HepG2 (cell line): Measurements from ENCODE around the gene PAX7. TPM values are rescaled to one million over a fixed set of nuclear protein-coding genes. Genes with fewer than 3 reads are reported as not detected.

Source experiments
- ATAC-seq: fragments of 200-7000 bp; cut with Tn5 transposase; 3 replicates; pipeline ENCODE4 v1.9.1; 2020; ENCODE audit warnings: mild to moderate bottlenecking, moderate library complexity
- BruUV-seq: library from RNA; stranded (reverse); fragments of 400-500 nt; replicated peaks from 2 replicates; lab custom pipeline; 2021; lab: Mats Ljungman, UMichigan
- CTCF ChIA-PET: fragments of 300-600 bp; formaldehyde crosslinking; extraction: SDS; loops from one replicate; lab custom pipeline; 2021; ENCODE audit warnings: low total read pairs, inconsistent platforms, low intra/inter-chr PET ratio; lab: Yijun Ruan, JAX
- POLR2A ChIA-PET: fragments of 350-600 bp; sonication (Branson Sonifier 250); formaldehyde crosslinking; loops from one replicate; lab custom pipeline; 2020; ENCODE audit warnings: antibody characterized with exemption, inconsistent platforms; lab: Yijun Ruan, JAX
- DNase-seq: peaks from one replicate; pipeline ENCODE4 v3.0.0-alpha.2; 2015; ENCODE audit warnings: low spot score
- FAIRE-seq: peaks from 3 replicates; lab custom pipeline; 2011; peaks lifted over from hg19 to GRCh38; lab: Jason Lieb, UNC
- H2AFZ ChIP-seq: one replicate; pipeline ENCODE4 v1.6.1; 2011; ENCODE audit warnings: low read length, inconsistent platforms
- H3K27ac ChIP-seq: fragments of 300-600 bp; 3 replicates; pipeline ENCODE4 v1.8.0; 2011; ENCODE audit warnings: mixed run types, mild to moderate bottlenecking, mixed read lengths, low read length, inconsistent platforms; ENCODE audit not compliant: insufficient read depth; ENCODE audit errors: extremely low read length
- H3K27me3 ChIP-seq, 2 experiments: fragments of 200-600 bp in 1 of 2; 2 replicates in 1 of 2; 3 replicates in 1 of 2; pipeline versions ENCODE4 v1.6.0 to v1.8.0; 2011; ENCODE audit warnings: low read length in 2 of 2, mild to moderate bottlenecking in 2 of 2, moderate library complexity in 2 of 2, inconsistent platforms in 1 of 2; ENCODE audit not compliant: insufficient read depth in 2 of 2, control insufficient read depth in 1 of 2
- H3K36me3 ChIP-seq, 2 experiments: fragments of 200-600 bp in 1 of 2; replicated peaks in 1 of 2; 2 replicates in 1 of 2; 3 replicates in 1 of 2; pipeline versions ENCODE4 v1.5.1 to v1.8.0; 2011; ENCODE audit warnings: low read length in 2 of 2, inconsistent platforms in 1 of 2; ENCODE audit not compliant: insufficient read depth in 2 of 2, control insufficient read depth in 1 of 2
- H3K4me1 ChIP-seq: 2 replicates; pipeline ENCODE4 v1.5.1; 2012; ENCODE audit warnings: low read length, inconsistent platforms; ENCODE audit not compliant: insufficient read depth
- H3K4me2 ChIP-seq: 2 replicates; pipeline ENCODE4 v1.6.0; 2011; ENCODE audit warnings: low read depth, low read length, inconsistent platforms
- H3K4me3 ChIP-seq, 3 experiments: fragments of 200-600 bp in 1 of 3; sonication (generic), shearing (Covaris generic) in 1 of 3; replicated peaks in 1 of 3; 2 replicates each; pipeline ENCODE4 v1.5.1; 2011 to 2016; ENCODE audit warnings: low read length in 3 of 3, inconsistent platforms in 2 of 3, low read depth in 2 of 3, mild to moderate bottlenecking in 2 of 3, control low read depth in 1 of 3, mixed read lengths in 1 of 3; ENCODE audit not compliant: insufficient read depth in 1 of 3
- H3K79me2 ChIP-seq: one replicate; pipeline ENCODE4 v1.6.1; 2011; ENCODE audit warnings: low read length, inconsistent platforms; ENCODE audit not compliant: insufficient read depth
- H3K9ac ChIP-seq: 2 replicates; pipeline ENCODE4 v1.6.0; 2011; ENCODE audit warnings: mild to moderate bottlenecking, low read depth, low read length, inconsistent platforms; ENCODE audit not compliant: insufficient read depth
- H3K9me3 ChIP-seq: 2 replicates; pipeline ENCODE4 v1.5.1; 2012; ENCODE audit warnings: mild to moderate bottlenecking, low read length
- H4K20me1 ChIP-seq: 2 replicates; pipeline ENCODE4 v1.6.0; 2011; ENCODE audit warnings: inconsistent platforms, mild to moderate bottlenecking, low read length, moderate library complexity; ENCODE audit not compliant: insufficient read depth
- AGO1 ChIP-seq: fragments of 200-400 bp; formaldehyde crosslinking; IDR thresholded peaks from 2 replicates; pipeline ENCODE4 v1.6.1; 2017; ENCODE audit warnings: mild to moderate bottlenecking, low read depth, low read length, moderate library complexity; ENCODE audit not compliant: poor library complexity, severe bottlenecking
- ARNTL ChIP-seq: sonication (generic); formaldehyde crosslinking; IDR thresholded peaks from 2 replicates; pipeline ENCODE4 v1.4.0; 2020; ENCODE audit warnings: mild to moderate bottlenecking, missing genetic modification reagents
- BCL3 ChIP-seq: sonication (generic); formaldehyde crosslinking; IDR thresholded peaks from 2 replicates; pipeline ENCODE4 v1.5.1; 2020; ENCODE audit warnings: mild to moderate bottlenecking, missing genetic modification reagents, moderate library complexity
- MBD4 ChIP-seq: IDR thresholded peaks from 2 replicates; pipeline ENCODE4 v1.6.1; 2012; ENCODE audit warnings: low read length, inconsistent platforms, borderline replicate concordance
- NCOA2 ChIP-seq: sonication (generic); formaldehyde crosslinking; IDR thresholded peaks from 2 replicates; pipeline ENCODE4 v1.8.0; 2022; ENCODE audit warnings: inconsistent platforms
- SMYD3 ChIP-seq: sonication (generic); formaldehyde crosslinking; IDR thresholded peaks from 2 replicates; pipeline ENCODE4 v1.8.1; 2023; ENCODE audit warnings: mild to moderate bottlenecking, missing genetic modification reagents
- ZKSCAN1 ChIP-seq: fragments of 150-350 bp; IDR thresholded peaks from 2 replicates; pipeline ENCODE4 v1.6.1; 2014; ENCODE audit warnings: low read length
- ZNF230 ChIP-seq: sonication (generic); formaldehyde crosslinking; IDR thresholded peaks from 2 replicates; pipeline ENCODE4 v1.4.0; 2020; ENCODE audit warnings: mild to moderate bottlenecking, missing genetic modification reagents
- ZNF30 ChIP-seq: sonication (generic); formaldehyde crosslinking; IDR thresholded peaks from 2 replicates; pipeline ENCODE4 v1.5.0; 2020; ENCODE audit warnings: mild to moderate bottlenecking, missing genetic modification reagents
- ZNF382 ChIP-seq: sonication (generic); formaldehyde crosslinking; IDR thresholded peaks from 2 replicates; pipeline ENCODE4 v1.5.0; 2020; ENCODE audit warnings: missing genetic modification reagents, mild to moderate bottlenecking, borderline replicate concordance
- ZNF503 ChIP-seq: sonication (generic); formaldehyde crosslinking; IDR thresholded peaks from 2 replicates; pipeline ENCODE4 v1.4.0; 2020; ENCODE audit warnings: missing genetic modification reagents
- ZNF619 ChIP-seq: sonication (generic); formaldehyde crosslinking; IDR thresholded peaks from 2 replicates; pipeline ENCODE4 v1.4.0; 2020; ENCODE audit warnings: mild to moderate bottlenecking, missing genetic modification reagents
- ZNF737 ChIP-seq: sonication (generic); formaldehyde crosslinking; IDR thresholded peaks from 2 replicates; pipeline ENCODE4 v1.5.0; 2020; ENCODE audit warnings: missing genetic modification reagents, mild to moderate bottlenecking, borderline replicate concordance
- ZNF773 ChIP-seq: sonication (generic); formaldehyde crosslinking; IDR thresholded peaks from 2 replicates; pipeline ENCODE4 v1.4.0; 2020; ENCODE audit warnings: missing genetic modification reagents, borderline replicate concordance
- whole genome bisulfite sequencing: methylation state at CpG from one replicate; pipeline ENCODE4 v1.1.6; 2017; ENCODE audit warnings: low lambda C conversion rate; 5-methylcytosine and 5-hydroxymethylcytosine counted together
- in situ Hi-C: cut with HindIII; loops from 2 replicates; pipeline ENCODE4 v1.10.0; 2017; ENCODE audit warnings: low pct_unique_long_range_greater_than_20kb; ENCODE audit not compliant: extremely low pct_ligation_motif_present
- intact Hi-C: fragments of 100-400 bp; cut with micrococcal nuclease; formaldehyde crosslinking; loops from one replicate; pipeline ENCODE4 v1.10.0; 2022; ENCODE audit not compliant: unreplicated experiment
- polyA plus RNA-seq, 8 experiments: library from polyadenylated mRNA; depleted of rRNA in 3 of 8; stranded (reverse) in 7 of 8; unstranded in 1 of 8; fragments of >200 nt; fragmentation: Illumina TruSeq in 4 of 8; extraction: Trizol in 4 of 8; gene quantifications; 2 replicates each; pipeline versions ENCODE4 v1.2.1 to v1.2.3, GENCODE V29; 2011 to 2016; ENCODE audit warnings: low read depth in 4 of 8, missing spikeins in 1 of 8, mixed read lengths in 1 of 8; ENCODE audit not compliant: insufficient read depth in 1 of 8
- total RNA-seq, 5 experiments: library from RNA; depleted of rRNA; stranded (reverse); fragments of >200 nt; fragmentation: Illumina TruSeq; extraction: Trizol; gene quantifications; 2 replicates each; pipeline ENCODE4 v1.2.3, GENCODE V29; 2016; ENCODE audit warnings: low read depth in 1 of 5

Gene PAX7
- total and polyA plus RNA-seq, 2 of the 13 experiments (the other 11 are each of a cell fraction or from before 2014, with no cell fraction given): not detected

- TF ChIP-seq ZNF619: no peak
Measured at GRCh38 chr1:18794561-18794960, 163.9 kb downstream of the PAX7 start (continued).

GRCh38 chr1:18795002-18795689 is 164.5 kb downstream of the PAX7 start:
- no TSS peak for BruUV-seq
- Histone ChIP-seq H3K4me1 (peaks cover 20% of the 10 kb centered on the region), H3K79me2 (no peaks in the 10 kb centered on the region), H3K27me3 (peaks cover 2 to 45% of the 10 kb centered on the region in 2 experiments; a peak in 3 of 5 replicates), H4K20me1 (no peaks in the 10 kb centered on the region; the same call in 1 of the 2 replicates), H3K27ac (no peak overlapping the region), H3K9me3 (no peaks in the 10 kb centered on the region), H3K4me2 (no peak overlapping the region), H3K9ac (no peak overlapping the region), H2AFZ (no peak overlapping the region), H3K36me3 (no peaks in the 10 kb centered on the region), H3K4me3 (no peak overlapping the region)
- 26% methylated on average over 14 of the region's 14 CpGs for WGBS
- ATAC-seq: no peak
- no peak for DNase-seq
- in situ Hi-C loops (no loop called here), intact Hi-C loops (no loop called here)
- ChIA-PET POLR2A (no interaction called here), CTCF (no interaction called here)
- no peak for FAIRE-seq
- TF ChIP-seq BCL3 (CRISPR knock-in tag) (no peak), AGO1 (no peak), ARNTL (CRISPR knock-in tag) (no peak), MBD4 (no peak), SMYD3 (CRISPR knock-in tag) (no peak), ZNF773 (CRISPR knock-in tag) (no peak), ZNF230 (CRISPR knock-in tag) (no peak), ZNF382 (CRISPR knock-in tag) (no peak), ZNF503 (CRISPR knock-in tag) (no peak), ZNF30 (CRISPR knock-in tag) (no peak), ZNF737 (CRISPR knock-in tag) (no peak), NCOA2 (CRISPR knock-in tag) (no peak), ZKSCAN1 (no peak)
